ENCODE results near the gene MTUS2.

DNA sequence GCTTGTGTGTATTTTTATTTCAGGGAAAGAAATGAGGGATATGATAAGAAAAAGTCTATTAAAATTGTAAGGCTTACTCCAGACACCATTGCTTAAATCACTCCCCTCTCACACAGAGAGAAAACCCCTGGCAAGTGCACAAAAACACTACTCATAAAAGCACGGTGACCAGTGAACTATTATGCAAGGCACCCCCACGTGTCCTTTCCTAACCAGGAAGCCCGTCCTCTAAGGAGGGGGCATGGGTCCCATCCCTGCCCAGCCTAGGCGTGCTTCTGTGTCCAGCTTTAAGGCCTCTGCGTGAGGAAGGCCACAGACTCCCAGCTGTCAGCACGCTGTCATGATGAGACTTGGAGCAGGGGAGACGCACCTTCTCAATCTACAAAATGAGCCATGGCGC, 691.8 kb downstream of the MTUS2 start:
- TF ChIP-seq POLR2A (IDR thresholded peaks at IDR 0.05): no peak
- TF ChIP-seq EP300 (IDR thresholded peaks at IDR 0.05; ENCODE audit: low read depth): no peak
- TF ChIP-seq, protein P1, sequence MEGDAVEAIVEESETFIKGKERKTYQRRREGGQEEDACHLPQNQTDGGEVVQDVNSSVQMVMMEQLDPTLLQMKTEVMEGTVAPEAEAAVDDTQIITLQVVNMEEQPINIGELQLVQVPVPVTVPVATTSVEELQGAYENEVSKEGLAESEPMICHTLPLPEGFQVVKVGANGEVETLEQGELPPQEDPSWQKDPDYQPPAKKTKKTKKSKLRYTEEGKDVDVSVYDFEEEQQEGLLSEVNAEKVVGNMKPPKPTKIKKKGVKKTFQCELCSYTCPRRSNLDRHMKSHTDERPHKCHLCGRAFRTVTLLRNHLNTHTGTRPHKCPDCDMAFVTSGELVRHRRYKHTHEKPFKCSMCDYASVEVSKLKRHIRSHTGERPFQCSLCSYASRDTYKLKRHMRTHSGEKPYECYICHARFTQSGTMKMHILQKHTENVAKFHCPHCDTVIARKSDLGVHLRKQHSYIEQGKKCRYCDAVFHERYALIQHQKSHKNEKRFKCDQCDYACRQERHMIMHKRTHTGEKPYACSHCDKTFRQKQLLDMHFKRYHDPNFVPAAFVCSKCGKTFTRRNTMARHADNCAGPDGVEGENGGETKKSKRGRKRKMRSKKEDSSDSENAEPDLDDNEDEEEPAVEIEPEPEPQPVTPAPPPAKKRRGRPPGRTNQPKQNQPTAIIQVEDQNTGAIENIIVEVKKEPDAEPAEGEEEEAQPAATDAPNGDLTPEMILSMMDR (IDR thresholded peaks at IDR 0.05): no peak
- no peak for TF ChIP-seq POLR2AphosphoS5 (IDR thresholded peaks at IDR 0.05)
